Activated T-cell treated with anti-CD3 and anti-CD28 coated beads for 4 hours (primary cell): ENCODE results near the gene CAPN13.
"Not testable (repeated sequence)": the region's sequence is repeated elsewhere in the genome, so short reads cannot be mapped to it uniquely, and the experiment has no call there.

ENCODE experiments used
- DNase-seq: peaks from one replicate; pipeline ENCODE4 v3.0.0-alpha.2; 2020

CAPN13 gene

GRCh38 chr2:30697242-30698103 is 109.8 kb downstream of the CAPN13 start:
- DNase-seq: not testable (repeated sequence)

- no peak for DNase-seq
These were observed 111.5 kb downstream of the CAPN13 start for GRCh38 chr2:30695749-30696148.

GRCh38 chr2:30694286-30695055 is 112.8 kb downstream of the CAPN13 start:
- DNase-seq: no peak

- DNase-seq: no peak
These were observed 113.4 kb downstream of the CAPN13 start for GRCh38 chr2:30693821-30694281.

GRCh38 chr2:30692829-30693275 is 114.4 kb downstream of the CAPN13 start:
- no peak for DNase-seq

GRCh38 chr2:30691948-30692828 is 115.1 kb downstream of the CAPN13 start:
- no peak for DNase-seq

- DNase-seq: no peak
These were observed 115.9 kb downstream of the CAPN13 start for GRCh38 chr2:30691091-30691947.

GRCh38 chr2:30690126-30690561 is 117.1 kb downstream of the CAPN13 start:
- DNase-seq: no peak

- DNase-seq: no peak
These were observed 117.6 kb downstream of the CAPN13 start for GRCh38 chr2:30689496-30690125.

GRCh38 chr2:30688956-30689401 is 118.3 kb downstream of the CAPN13 start:
- no peak for DNase-seq

GRCh38 chr2:30686669-30687068 is 120.6 kb downstream of the CAPN13 start:
- DNase-seq: no peak

GRCh38 chr2:30686000-30686399 is 121.2 kb downstream of the CAPN13 start:
- no peak for DNase-seq

- no peak for DNase-seq
These were observed 122.2 kb downstream of the CAPN13 start for GRCh38 chr2:30684996-30685395.

- no peak for DNase-seq
These were observed 122.7 kb downstream of the CAPN13 start for GRCh38 chr2:30684516-30684915.

- no peak for DNase-seq
These were observed 123.2 kb downstream of the CAPN13 start for GRCh38 chr2:30684026-30684425.

GRCh38 chr2:30683236-30683956 is 123.8 kb downstream of the CAPN13 start:
- no peak for DNase-seq

GRCh38 chr2:30681022-30681421 is 126.2 kb downstream of the CAPN13 start:
- no peak for DNase-seq

- DNase-seq: no peak
These were observed 127.1 kb downstream of the CAPN13 start for GRCh38 chr2:30680121-30680520.

GRCh38 chr2:30679426-30680088 is 127.7 kb downstream of the CAPN13 start:
- no peak for DNase-seq
